GM12878 (cell line): ENCODE measurements around the gene ODAM. TPM values are rescaled to one million over a fixed set of nuclear protein-coding genes. Genes with fewer than 3 reads are reported as not detected.

Source experiments
- ATAC-seq: fragments of 200-7000 bp; cut with Tn5 transposase; 3 replicates; pipeline ENCODE4 v1.9.1; 2020; ENCODE audit warnings: mild to moderate bottlenecking, moderate library complexity
- BruUV-seq: library from RNA; stranded (reverse); fragments of 400-500 nt; replicated peaks from 2 replicates; lab custom pipeline; 2021; lab: Mats Ljungman, UMichigan
- CTCF ChIA-PET: fragments of 300-600 bp; sonication (Branson Sonifier 250); formaldehyde crosslinking; extraction: SDS; loops from one replicate; lab custom pipeline; 2021; ENCODE audit warnings: inconsistent platforms; lab: Yijun Ruan, JAX
- POLR2A ChIA-PET: fragments of 350-600 bp; formaldehyde crosslinking; extraction: SDS; loops from one replicate; lab custom pipeline; 2021; ENCODE audit warnings: inconsistent platforms; lab: Charles Lee
- RAD21 ChIA-PET: fragments of 300-600 bp; sonication (Branson Sonifier 250); formaldehyde crosslinking; loops from one replicate; lab custom pipeline; 2023; ENCODE audit warnings: antibody characterized with exemption; ENCODE audit not compliant: unreplicated experiment; lab: Charles Lee
- SMC1A ChIA-PET: fragments of 300-600 bp; sonication (Branson Sonifier 250); formaldehyde crosslinking; loops from one replicate; lab custom pipeline; 2023; ENCODE audit not compliant: unreplicated experiment, uncharacterized antibody; lab: Charles Lee
- DNase-seq: peaks from one replicate; pipeline ENCODE4 v3.0.0-alpha.2; 2011; ENCODE audit warnings: low read depth, low spot score
- FAIRE-seq: peaks from 3 replicates; lab custom pipeline; 2011; peaks lifted over from hg19 to GRCh38; lab: Jason Lieb, UNC
- H2AFZ ChIP-seq: 2 replicates; pipeline ENCODE4 v1.6.0; 2011; ENCODE audit warnings: low read depth, low read length, control low read depth; ENCODE audit not compliant: control insufficient read depth
- H3K27ac ChIP-seq: 2 replicates; pipeline ENCODE4 v1.5.1; 2011; ENCODE audit warnings: control low read depth; ENCODE audit not compliant: control insufficient read depth, insufficient read depth
- H3K27me3 ChIP-seq, 2 experiments: replicated peaks in 1 of 2; 2 replicates each; pipeline versions ENCODE4 v1.6.0 to v1.6.1; 2011; ENCODE audit warnings: low read length in 1 of 2; ENCODE audit not compliant: control insufficient read depth in 2 of 2, insufficient read depth in 2 of 2
- H3K36me3 ChIP-seq, 2 experiments: 2 replicates each; pipeline ENCODE4 v1.5.1; 2011; ENCODE audit warnings: low read length in 1 of 2; ENCODE audit not compliant: control insufficient read depth in 2 of 2, insufficient read depth in 2 of 2
- H3K4me1 ChIP-seq: 2 replicates; pipeline ENCODE4 v1.6.1; 2011; ENCODE audit warnings: mild to moderate bottlenecking, low read length, moderate library complexity, mixed read lengths; ENCODE audit not compliant: control insufficient read depth, insufficient read depth
- H3K4me2 ChIP-seq: 2 replicates; pipeline ENCODE4 v1.6.0; 2011; ENCODE audit warnings: control low read depth; ENCODE audit not compliant: control insufficient read depth, insufficient read depth
- H3K4me3 ChIP-seq: fragments of 200-600 bp; sonication (generic); 2 replicates; pipeline ENCODE4 v1.5.1; 2016
- H3K79me2 ChIP-seq: 2 replicates; pipeline ENCODE4 v1.6.0; 2011; ENCODE audit warnings: low read length; ENCODE audit not compliant: control insufficient read depth, insufficient read depth
- H3K9ac ChIP-seq: 2 replicates; pipeline ENCODE4 v1.8.0; 2011; ENCODE audit warnings: low read length, control low read depth, mixed read lengths; ENCODE audit not compliant: control insufficient read depth, insufficient read depth
- H3K9me3 ChIP-seq: replicated peaks from 3 replicates; pipeline ENCODE4 v1.5.1; 2011; ENCODE audit warnings: mild to moderate bottlenecking, low read length; ENCODE audit not compliant: control insufficient read depth, insufficient read depth
- H4K20me1 ChIP-seq: 2 replicates; pipeline ENCODE4 v1.6.0; 2011; ENCODE audit not compliant: control insufficient read depth, insufficient read depth
- CTCF ChIP-seq, 3 experiments: IDR thresholded peaks in 2 of 3; conservative IDR thresholded peaks in 1 of 3; 2 replicates each; pipeline ENCODE4 v1.5.1; 2011; ENCODE audit warnings: low read depth in 3 of 3, low read length in 3 of 3, mild to moderate bottlenecking in 3 of 3, control low read depth in 2 of 3, moderate library complexity in 2 of 3, inconsistent platforms in 1 of 3, mixed read lengths in 1 of 3; ENCODE audit not compliant: control insufficient read depth in 2 of 3, insufficient read depth in 1 of 3; ENCODE audit errors: extremely low read depth in 1 of 3
- FOXM1 ChIP-seq: IDR thresholded peaks from 2 replicates; pipeline ENCODE4 v1.6.1; 2012; ENCODE audit warnings: low read depth, mild to moderate bottlenecking, inconsistent platforms, low read length, moderate library complexity
- SMARCA5 ChIP-seq: fragments of 450-650 bp; IDR thresholded peaks from 2 replicates; pipeline ENCODE4 v1.6.1; 2017; ENCODE audit warnings: mild to moderate bottlenecking
- ZBTB4 ChIP-seq: fragments of 450-650 bp; formaldehyde crosslinking; IDR thresholded peaks from 2 replicates; pipeline ENCODE4 v1.4.0; 2022; ENCODE audit warnings: mild to moderate bottlenecking, moderate library complexity
- WGBS: methylation state at CpG from one replicate; pipeline ENCODE4 v1.1.6; 2016; ENCODE audit warnings: low lambda C conversion rate; ENCODE audit not compliant: insufficient replicate concordance, insufficient coverage; ENCODE audit errors: missing lambda C conversion rate; 5-methylcytosine and 5-hydroxymethylcytosine counted together
- in situ Hi-C: fragments of 300-500 bp; cut with MboI; formaldehyde crosslinking; loops from 9 replicates; pipeline ENCODE4 v1.14.3; 2018; ENCODE audit warnings: mixed read lengths
- intact Hi-C: fragments of 100-400 bp; cut with micrococcal nuclease; formaldehyde crosslinking; loops from one replicate; pipeline ENCODE4 v1.14.2; 2022; ENCODE audit not compliant: unreplicated experiment
- polyA plus RNA-seq, 11 experiments: library from polyadenylated mRNA; depleted of rRNA in 4 of 11; unstranded in 6 of 11; stranded (reverse) in 5 of 11; fragments of >200 nt; fragmentation: Nextera tagmentation in 4 of 11; fragmentation: Illumina TruSeq in 1 of 11; extraction: Ambion mirVana in 4 of 11; extraction: Trizol in 1 of 11; gene quantifications; 1 replicate in 1 of 11; 2 replicates in 10 of 11; pipeline versions ENCODE4 v1.2.1 to v1.2.3, GENCODE V29; 2011 to 2016; ENCODE audit warnings: inconsistent platforms in 2 of 11, missing spikeins in 2 of 11, low read depth in 1 of 11
- total RNA-seq, 4 experiments: library from RNA; depleted of rRNA in 3 of 4; stranded (reverse); fragments of >200 nt in 3 of 4; fragmentation: Illumina TruSeq in 1 of 4; extraction: Trizol in 1 of 4; gene quantifications; 2 replicates each; pipeline versions ENCODE4 v1.2.1 to v1.2.3, GENCODE V29; 2013 to 2021
- TF ChIP-seq, protein P1 (sequence below): IDR thresholded peaks from 2 replicates; pipeline ENCODE4 v1.6.1; 2011; ENCODE audit warnings: mild to moderate bottlenecking, low read depth, low read length, moderate library complexity; ENCODE audit not compliant: insufficient replicate concordance
- TF ChIP-seq, protein P2 (sequence below): fragments of 450-650 bp; IDR thresholded peaks from 2 replicates; pipeline ENCODE4 v1.6.1; 2017; ENCODE audit warnings: mild to moderate bottlenecking, moderate library complexity

The ODAM gene
- total and polyA plus RNA-seq, 10 of the 15 experiments (the other 5 are each of a cell fraction or from before 2014, with no cell fraction given): not detected

GRCh38 chr4:70181864-70182263, 13.7 kb upstream of the ODAM start (continued):
- TF ChIP-seq, protein P1, sequence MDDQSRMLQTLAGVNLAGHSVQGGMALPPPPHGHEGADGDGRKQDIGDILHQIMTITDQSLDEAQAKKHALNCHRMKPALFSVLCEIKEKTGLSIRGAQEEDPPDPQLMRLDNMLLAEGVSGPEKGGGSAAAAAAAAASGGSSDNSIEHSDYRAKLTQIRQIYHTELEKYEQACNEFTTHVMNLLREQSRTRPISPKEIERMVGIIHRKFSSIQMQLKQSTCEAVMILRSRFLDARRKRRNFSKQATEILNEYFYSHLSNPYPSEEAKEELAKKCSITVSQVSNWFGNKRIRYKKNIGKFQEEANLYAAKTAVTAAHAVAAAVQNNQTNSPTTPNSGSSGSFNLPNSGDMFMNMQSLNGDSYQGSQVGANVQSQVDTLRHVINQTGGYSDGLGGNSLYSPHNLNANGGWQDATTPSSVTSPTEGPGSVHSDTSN: no peak
- no peak for TF ChIP-seq SMARCA5
- TF ChIP-seq FOXM1: no peak
- TF ChIP-seq, protein P2, sequence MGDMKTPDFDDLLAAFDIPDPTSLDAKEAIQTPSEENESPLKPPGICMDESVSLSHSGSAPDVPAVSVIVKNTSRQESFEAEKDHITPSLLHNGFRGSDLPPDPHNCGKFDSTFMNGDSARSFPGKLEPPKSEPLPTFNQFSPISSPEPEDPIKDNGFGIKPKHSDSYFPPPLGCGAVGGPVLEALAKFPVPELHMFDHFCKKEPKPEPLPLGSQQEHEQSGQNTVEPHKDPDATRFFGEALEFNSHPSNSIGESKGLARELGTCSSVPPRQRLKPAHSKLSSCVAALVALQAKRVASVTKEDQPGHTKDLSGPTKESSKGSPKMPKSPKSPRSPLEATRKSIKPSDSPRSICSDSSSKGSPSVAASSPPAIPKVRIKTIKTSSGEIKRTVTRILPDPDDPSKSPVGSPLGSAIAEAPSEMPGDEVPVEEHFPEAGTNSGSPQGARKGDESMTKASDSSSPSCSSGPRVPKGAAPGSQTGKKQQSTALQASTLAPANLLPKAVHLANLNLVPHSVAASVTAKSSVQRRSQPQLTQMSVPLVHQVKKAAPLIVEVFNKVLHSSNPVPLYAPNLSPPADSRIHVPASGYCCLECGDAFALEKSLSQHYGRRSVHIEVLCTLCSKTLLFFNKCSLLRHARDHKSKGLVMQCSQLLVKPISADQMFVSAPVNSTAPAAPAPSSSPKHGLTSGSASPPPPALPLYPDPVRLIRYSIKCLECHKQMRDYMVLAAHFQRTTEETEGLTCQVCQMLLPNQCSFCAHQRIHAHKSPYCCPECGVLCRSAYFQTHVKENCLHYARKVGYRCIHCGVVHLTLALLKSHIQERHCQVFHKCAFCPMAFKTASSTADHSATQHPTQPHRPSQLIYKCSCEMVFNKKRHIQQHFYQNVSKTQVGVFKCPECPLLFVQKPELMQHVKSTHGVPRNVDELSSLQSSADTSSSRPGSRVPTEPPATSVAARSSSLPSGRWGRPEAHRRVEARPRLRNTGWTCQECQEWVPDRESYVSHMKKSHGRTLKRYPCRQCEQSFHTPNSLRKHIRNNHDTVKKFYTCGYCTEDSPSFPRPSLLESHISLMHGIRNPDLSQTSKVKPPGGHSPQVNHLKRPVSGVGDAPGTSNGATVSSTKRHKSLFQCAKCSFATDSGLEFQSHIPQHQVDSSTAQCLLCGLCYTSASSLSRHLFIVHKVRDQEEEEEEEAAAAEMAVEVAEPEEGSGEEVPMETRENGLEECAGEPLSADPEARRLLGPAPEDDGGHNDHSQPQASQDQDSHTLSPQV: no peak
- TF ChIP-seq, all 136 proteins: peak for 0

DNA sequence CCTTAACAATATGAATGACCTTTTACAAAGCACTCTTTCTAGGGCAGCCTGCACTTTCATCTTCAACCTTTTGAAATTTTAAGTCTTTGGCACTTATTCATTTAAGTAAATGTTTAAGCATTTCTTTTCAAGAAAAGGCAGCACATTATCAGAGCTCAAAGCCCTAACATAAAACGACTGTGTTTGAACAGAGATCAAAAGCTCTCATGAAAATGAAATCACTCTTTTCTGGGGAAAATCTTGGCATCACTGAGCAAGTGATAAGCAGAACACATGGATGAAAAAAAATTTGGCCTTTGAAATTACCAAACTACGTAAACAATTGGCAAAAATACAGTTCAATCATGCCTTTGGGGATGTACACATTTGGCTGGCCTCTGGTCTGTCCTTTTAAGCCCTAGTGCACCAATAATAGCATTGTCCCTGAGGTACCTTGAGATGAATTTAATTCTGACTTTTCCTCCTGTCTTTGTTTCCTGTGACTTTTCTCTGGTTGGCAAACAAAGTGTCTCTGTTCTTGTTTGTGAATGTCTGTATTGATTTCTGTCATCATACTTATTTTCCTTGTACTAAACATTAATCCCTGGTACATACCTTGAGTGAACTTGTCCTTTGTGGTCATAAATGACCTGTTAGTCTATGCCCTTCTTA, 12.9 kb upstream of the ODAM start:
- H3K9me3 ChIP-seq: no peaks in the 10 kb centered on the region
- FAIRE-seq: no peak
- CTCF ChIA-PET: interaction anchor here (0.6 to 4.6 kb wide), 15 partner anchors 8 to 958 kb away, joined by 3 to 36 read pairs (median 5); partner anchors contain the start of gene ODAM
- TF ChIP-seq ZBTB4: no peak
- no peak for TF ChIP-seq CTCF (IDR thresholded peaks at IDR 0.05 in 2 of 3, conservative IDR thresholded peaks at IDR 0.05 in 1 of 3; ENCODE audit: control insufficient read depth in 2 of 3, extremely low read depth in 1 of 3, insufficient read depth in 1 of 3, low read depth in 3 of 3, low read length in 3 of 3)

More for the DNA sequence above, 12.9 kb upstream of the ODAM start:
- Histone ChIP-seq H3K36me3 (no peaks in the 10 kb centered on the region), H2AFZ (no peak overlapping the region), H3K4me3 (no peak overlapping the region), H3K79me2 (no peaks in the 10 kb centered on the region), H3K9ac (no peak overlapping the region), H4K20me1 (no peaks in the 10 kb centered on the region), H3K4me2 (no peak overlapping the region), H3K4me1 (no peaks in the 10 kb centered on the region), H3K27me3 (no peaks in the 10 kb centered on the region), H3K27ac (no peak overlapping the region)
- BruUV-seq: no TSS peak
- in situ Hi-C loops: loop anchor here (5.0 kb wide), 1 partner anchor 490 kb away; no protein-coding TSS in a partner anchor
- DNase-seq: no peak
- intact Hi-C loops: loop anchor here (1.0 to 2.0 kb wide), 4 partner anchors 286 to 494 kb away; no protein-coding TSS in a partner anchor
- no peak for ATAC-seq
- WGBS: 0% methylated on average over 2 of the region's 2 CpGs
- ChIA-PET SMC1A (interaction anchor here (0.6 to 1.8 kb wide), 10 partner anchors 109 to 1344 kb away, joined by 3 to 17 read pairs (median 4); no protein-coding TSS in a partner anchor), POLR2A (no interaction called here), RAD21 (interaction anchor here (0.9 to 2.4 kb wide), 7 partner anchors 274 to 864 kb away, joined by 3 to 18 read pairs (median 4); no protein-coding TSS in a partner anchor)
